A549 (cell line): ENCODE measurements around the gene MEST. TPM values are rescaled to one million over a fixed set of nuclear protein-coding genes. Genes with fewer than 3 reads are reported as not detected.

Experiments
- ATAC-seq, 2 experiments: fragments of 200-7000 bp in 1 of 2; fragments of >200 bp in 1 of 2; cut with Nextera tagmentation in 1 of 2; cut with Tn5 transposase in 1 of 2; 3 replicates each; pipeline versions ENCODE4 v1.8.0 to v1.9.1; 2018 to 2020; ENCODE audit warnings: mild to moderate bottlenecking in 1 of 2, moderate library complexity in 1 of 2
- CTCF ChIA-PET: fragments of 300-600 bp; sonication (Branson Sonifier 250); formaldehyde crosslinking; extraction: SDS; loops from one replicate; lab custom pipeline; 2021; ENCODE audit warnings: antibody characterized with exemption, inconsistent platforms; lab: Yijun Ruan, JAX
- POLR2A ChIA-PET: fragments of 350-600 bp; formaldehyde crosslinking; extraction: SDS; loops from one replicate; lab custom pipeline; 2021; ENCODE audit warnings: antibody characterized with exemption, inconsistent platforms; lab: Yijun Ruan, JAX
- DNase-seq, 2 experiments: peaks; one replicate each; pipeline versions ENCODE4 v3.0.0 to v3.0.0-alpha.2; 2011 to 2016; ENCODE audit warnings: low read depth in 1 of 2, low spot score in 1 of 2
- FAIRE-seq: peaks from 2 replicates; lab custom pipeline; 2011; peaks lifted over from hg19 to GRCh38; lab: Jason Lieb, UNC
- H3K27ac ChIP-seq, 2 experiments: fragments of >200 bp; sonication (Bioruptor Twin); formaldehyde crosslinking; 3 replicates each; pipeline ENCODE4 v1.5.1; 2016 to 2017
- H3K4me1 ChIP-seq: fragments of >200 bp; sonication (Bioruptor Twin); formaldehyde crosslinking; 3 replicates; pipeline ENCODE4 v1.6.1; 2016
- H3K4me2 ChIP-seq: fragments of >200 bp; sonication (Bioruptor Twin); formaldehyde crosslinking; 3 replicates; pipeline ENCODE4 v1.6.1; 2016
- H3K4me3 ChIP-seq: fragments of >200 bp; sonication (Bioruptor Twin); formaldehyde crosslinking; 3 replicates; pipeline ENCODE4 v1.5.1; 2016
- H3K9me3 ChIP-seq: fragments of >200 bp; sonication (Bioruptor Twin); formaldehyde crosslinking; 3 replicates; pipeline ENCODE4 v1.6.1; 2016
- BHLHE40 ChIP-seq: IDR thresholded peaks from 2 replicates; pipeline ENCODE4 v1.6.1; 2012; ENCODE audit warnings: low read depth, low read length, inconsistent platforms
- CBX2 ChIP-seq: fragments of 200-600 bp; sonication (generic); IDR thresholded peaks from 2 replicates; pipeline ENCODE4 v1.6.1; 2016; ENCODE audit warnings: low read depth, mild to moderate bottlenecking, borderline replicate concordance
- CBX8 ChIP-seq: fragments of 200-600 bp; sonication (generic); IDR thresholded peaks from 2 replicates; pipeline ENCODE4 v1.6.1; 2016
- EHF ChIP-seq: fragments of 250-450 bp; sonication (Bioruptor Pico); IDR thresholded peaks from 2 replicates; pipeline ENCODE4 v1.5.0; 2020; ENCODE audit warnings: mild to moderate bottlenecking
- EHMT2 ChIP-seq: fragments of 200-600 bp; sonication (generic); IDR thresholded peaks from 2 replicates; pipeline ENCODE4 v1.6.1; 2016; ENCODE audit warnings: antibody characterized with exemption, low read depth, mild to moderate bottlenecking, moderate library complexity
- ESRRA ChIP-seq: fragments of 150-350 bp; IDR thresholded peaks from 2 replicates; pipeline ENCODE4 v1.6.1; 2014; ENCODE audit warnings: mild to moderate bottlenecking, low read length, borderline replicate concordance
- FOXS1 ChIP-seq: fragments of 250-450 bp; sonication (Bioruptor Pico); IDR thresholded peaks from 2 replicates; pipeline ENCODE4 v1.5.0; 2020; ENCODE audit warnings: mild to moderate bottlenecking, moderate library complexity
- HDAC2 ChIP-seq: fragments of 200-600 bp; sonication (generic); IDR thresholded peaks from 2 replicates; pipeline ENCODE4 v1.6.1; 2016
- KDM1A ChIP-seq: fragments of 200-600 bp; sonication (generic); IDR thresholded peaks from 2 replicates; pipeline ENCODE4 v1.6.1; 2016; ENCODE audit warnings: low read depth, mild to moderate bottlenecking
- KDM5A ChIP-seq: fragments of 200-600 bp; sonication (generic); IDR thresholded peaks from 2 replicates; pipeline ENCODE4 v1.6.1; 2016; ENCODE audit warnings: antibody characterized with exemption, mild to moderate bottlenecking
- MAFK ChIP-seq: fragments of 450-650 bp; IDR thresholded peaks from 2 replicates; pipeline ENCODE4 v1.6.1; 2014; ENCODE audit not compliant: partially characterized antibody
- MYC ChIP-seq: IDR thresholded peaks from 2 replicates; pipeline ENCODE4 v1.6.1; 2012; ENCODE audit warnings: mild to moderate bottlenecking, inconsistent platforms, low read length, improper control_type of control experiment, borderline replicate concordance
- POLR2AphosphoS2 ChIP-seq: conservative IDR thresholded peaks from 2 replicates; pipeline ENCODE4 v1.6.1; 2012; ENCODE audit warnings: low read length, improper control_type of control experiment, inconsistent platforms
- ZC3H11A ChIP-seq: fragments of 450-650 bp; IDR thresholded peaks from 2 replicates; pipeline ENCODE4 v1.6.1; 2014; ENCODE audit warnings: antibody characterized with exemption, mild to moderate bottlenecking
- ZFP36 ChIP-seq: fragments of 450-650 bp; IDR thresholded peaks from 2 replicates; pipeline ENCODE4 v1.6.1; 2014; ENCODE audit warnings: borderline replicate concordance; ENCODE audit not compliant: partially characterized antibody
- WGBS: methylation state at CpG from one replicate; pipeline ENCODE4 v1.1.6; 2017; ENCODE audit errors: missing lambda C conversion rate; 5-methylcytosine and 5-hydroxymethylcytosine counted together
- polyA plus RNA-seq, 4 experiments: library from polyadenylated mRNA; depleted of rRNA in 3 of 4; stranded (reverse); fragments of >200 nt; fragmentation: RNase III in 1 of 4; extraction: RNeasy Plus Mini Kit Qiagen cat#74134 plus additional on column Dnase treatment in 1 of 4; gene quantifications; 2 replicates in 3 of 4; 3 replicates in 1 of 4; pipeline ENCODE4 v1.2.3, GENCODE V29; 2011 to 2017
- TF ChIP-seq, protein P1 (sequence below): fragments of >200 bp; sonication (Bioruptor Twin); formaldehyde crosslinking; IDR thresholded peaks from 3 replicates; pipeline ENCODE4 v1.6.1; 2016
- TF ChIP-seq, protein P2 (sequence below): IDR thresholded peaks from 2 replicates; pipeline ENCODE4 v1.6.1; 2012
- TF ChIP-seq, protein P3 (sequence below): IDR thresholded peaks from 2 replicates; pipeline ENCODE4 v1.6.1; 2012
- TF ChIP-seq, protein P4 (sequence below): fragments of 450-650 bp; IDR thresholded peaks from 2 replicates; pipeline ENCODE4 v1.6.1; 2014; ENCODE audit warnings: antibody characterized with exemption
- TF ChIP-seq, protein P5 (sequence below): fragments of 200-600 bp; sonication (generic); IDR thresholded peaks from 2 replicates; pipeline ENCODE4 v1.6.1; 2016; ENCODE audit warnings: antibody characterized with exemption, mild to moderate bottlenecking, moderate library complexity

The MEST gene
- polyA plus RNA-seq, 2 of the 4 experiments (the other 2 are of a cell fraction), result 31.2 to 85.1 TPM

DNA sequence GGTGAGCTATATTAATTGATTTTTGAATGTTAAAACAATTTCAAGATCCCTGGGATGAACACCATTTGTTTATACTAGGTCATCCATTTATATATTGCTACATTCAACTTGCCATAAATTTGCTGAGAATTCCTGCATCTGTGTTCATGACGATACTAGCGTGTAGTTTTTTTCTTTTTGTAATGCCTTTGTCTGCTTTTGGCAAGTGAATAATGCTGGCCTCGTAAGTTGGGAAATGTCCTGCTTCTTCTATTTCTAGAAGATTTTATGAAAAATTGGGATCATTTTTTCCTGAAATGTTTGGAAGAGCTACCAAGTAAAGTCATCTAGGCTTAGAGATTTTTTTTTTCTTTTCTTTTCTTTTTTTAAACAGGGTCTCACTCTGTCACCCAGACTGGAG is 12.9 kb upstream of the MEST start:
- no peak overlapping the region for H3K4me3 ChIP-seq
- ATAC-seq (no peak), DNase-seq (no peak), FAIRE-seq (no peak)
- ChIA-PET POLR2A (no interaction called here), CTCF (interaction anchor here (1.5 kb wide), 1 partner anchor 9 kb away, joined by 4 read pairs; no protein-coding TSS in a partner anchor)
- no peak overlapping the region for H3K27ac ChIP-seq
- TF ChIP-seq HDAC2 (no peak), ZC3H11A (no peak), KDM1A (no peak), EHF (CRISPR knock-in tag) (no peak), CBX8 (no peak), POLR2AphosphoS2 (no peak), EHMT2 (no peak), ESRRA (no peak), BHLHE40 (no peak), KDM5A (no peak)
- TF ChIP-seq, protein P1, sequence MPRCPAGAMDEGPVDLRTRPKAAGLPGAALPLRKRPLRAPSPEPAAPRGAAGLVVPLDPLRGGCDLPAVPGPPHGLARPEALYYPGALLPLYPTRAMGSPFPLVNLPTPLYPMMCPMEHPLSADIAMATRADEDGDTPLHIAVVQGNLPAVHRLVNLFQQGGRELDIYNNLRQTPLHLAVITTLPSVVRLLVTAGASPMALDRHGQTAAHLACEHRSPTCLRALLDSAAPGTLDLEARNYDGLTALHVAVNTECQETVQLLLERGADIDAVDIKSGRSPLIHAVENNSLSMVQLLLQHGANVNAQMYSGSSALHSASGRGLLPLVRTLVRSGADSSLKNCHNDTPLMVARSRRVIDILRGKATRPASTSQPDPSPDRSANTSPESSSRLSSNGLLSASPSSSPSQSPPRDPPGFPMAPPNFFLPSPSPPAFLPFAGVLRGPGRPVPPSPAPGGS, result no peak
- TF ChIP-seq, protein P2, sequence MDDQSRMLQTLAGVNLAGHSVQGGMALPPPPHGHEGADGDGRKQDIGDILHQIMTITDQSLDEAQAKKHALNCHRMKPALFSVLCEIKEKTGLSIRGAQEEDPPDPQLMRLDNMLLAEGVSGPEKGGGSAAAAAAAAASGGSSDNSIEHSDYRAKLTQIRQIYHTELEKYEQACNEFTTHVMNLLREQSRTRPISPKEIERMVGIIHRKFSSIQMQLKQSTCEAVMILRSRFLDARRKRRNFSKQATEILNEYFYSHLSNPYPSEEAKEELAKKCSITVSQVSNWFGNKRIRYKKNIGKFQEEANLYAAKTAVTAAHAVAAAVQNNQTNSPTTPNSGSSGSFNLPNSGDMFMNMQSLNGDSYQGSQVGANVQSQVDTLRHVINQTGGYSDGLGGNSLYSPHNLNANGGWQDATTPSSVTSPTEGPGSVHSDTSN, result no peak
- TF ChIP-seq, protein P3, sequence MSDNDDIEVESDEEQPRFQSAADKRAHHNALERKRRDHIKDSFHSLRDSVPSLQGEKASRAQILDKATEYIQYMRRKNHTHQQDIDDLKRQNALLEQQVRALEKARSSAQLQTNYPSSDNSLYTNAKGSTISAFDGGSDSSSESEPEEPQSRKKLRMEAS, result no peak
- TF ChIP-seq, protein P4, sequence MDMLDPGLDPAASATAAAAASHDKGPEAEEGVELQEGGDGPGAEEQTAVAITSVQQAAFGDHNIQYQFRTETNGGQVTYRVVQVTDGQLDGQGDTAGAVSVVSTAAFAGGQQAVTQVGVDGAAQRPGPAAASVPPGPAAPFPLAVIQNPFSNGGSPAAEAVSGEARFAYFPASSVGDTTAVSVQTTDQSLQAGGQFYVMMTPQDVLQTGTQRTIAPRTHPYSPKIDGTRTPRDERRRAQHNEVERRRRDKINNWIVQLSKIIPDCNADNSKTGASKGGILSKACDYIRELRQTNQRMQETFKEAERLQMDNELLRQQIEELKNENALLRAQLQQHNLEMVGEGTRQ, result no peak
- WGBS, result 76% methylated on average over 3 of the region's 3 CpGs
- H3K4me2 ChIP-seq, result no peak overlapping the region
- peaks cover 14% of the 10 kb centered on the region; the same call in 1 of the 3 replicates for H3K9me3 ChIP-seq
- no peaks in the 10 kb centered on the region for H3K4me1 ChIP-seq

DNA sequence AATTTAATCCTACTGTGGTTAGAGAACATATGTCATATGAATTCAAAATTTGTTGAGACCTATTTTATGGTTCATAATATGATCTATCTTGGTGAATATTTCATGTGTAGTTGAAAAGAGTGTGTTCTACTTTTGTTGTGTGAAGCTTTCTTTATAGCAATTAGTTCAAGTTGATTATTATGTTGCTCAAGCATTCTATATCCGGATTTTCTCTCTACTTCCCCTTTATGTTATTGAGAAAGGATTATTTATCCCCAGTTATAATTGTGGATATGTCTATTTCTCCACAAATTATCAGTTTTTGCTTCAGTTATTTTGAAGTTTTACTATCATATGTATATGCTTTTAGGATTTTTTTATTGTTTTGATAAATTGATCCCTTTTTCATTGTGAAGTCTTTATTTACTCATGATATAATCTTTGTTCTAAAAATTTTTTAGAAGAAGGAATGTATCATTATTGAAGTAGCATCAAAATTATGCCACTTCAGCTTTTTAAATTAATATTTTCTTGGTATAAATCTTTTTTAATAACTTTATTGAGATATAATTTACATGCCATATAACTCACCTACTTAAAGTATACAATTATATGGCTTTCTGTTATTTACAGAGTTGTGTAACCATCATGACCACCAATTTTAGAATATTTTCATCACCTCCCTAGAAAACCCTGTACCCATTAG is 12.0 kb upstream of the MEST start:
- ChIA-PET CTCF (interaction anchor here (1.5 kb wide), 1 partner anchor 8 kb away, joined by 4 read pairs; no protein-coding TSS in a partner anchor), POLR2A (no interaction called here)
- Histone ChIP-seq H3K4me3 (no peak overlapping the region), H3K4me2 (no peak overlapping the region), H3K9me3 (peaks cover 14% of the 10 kb centered on the region; the same call in 1 of the 3 replicates), H3K4me1 (no peaks in the 10 kb centered on the region), H3K27ac (no peak overlapping the region)
- no peak for FAIRE-seq
- ATAC-seq, result no peak
- DNase-seq, result no peak
- WGBS, result 2% methylated on average over 1 of the region's 1 CpG
- TF ChIP-seq FOXS1 (CRISPR knock-in tag), result no peak
- TF ChIP-seq HDAC2, result no peak
- TF ChIP-seq ESRRA, result no peak
- TF ChIP-seq MYC, result no peak
- TF ChIP-seq EHF (CRISPR knock-in tag), result no peak
- no peak for TF ChIP-seq KDM5A
- no peak for TF ChIP-seq ZFP36
- no peak for TF ChIP-seq CBX8
- TF ChIP-seq, protein P5, sequence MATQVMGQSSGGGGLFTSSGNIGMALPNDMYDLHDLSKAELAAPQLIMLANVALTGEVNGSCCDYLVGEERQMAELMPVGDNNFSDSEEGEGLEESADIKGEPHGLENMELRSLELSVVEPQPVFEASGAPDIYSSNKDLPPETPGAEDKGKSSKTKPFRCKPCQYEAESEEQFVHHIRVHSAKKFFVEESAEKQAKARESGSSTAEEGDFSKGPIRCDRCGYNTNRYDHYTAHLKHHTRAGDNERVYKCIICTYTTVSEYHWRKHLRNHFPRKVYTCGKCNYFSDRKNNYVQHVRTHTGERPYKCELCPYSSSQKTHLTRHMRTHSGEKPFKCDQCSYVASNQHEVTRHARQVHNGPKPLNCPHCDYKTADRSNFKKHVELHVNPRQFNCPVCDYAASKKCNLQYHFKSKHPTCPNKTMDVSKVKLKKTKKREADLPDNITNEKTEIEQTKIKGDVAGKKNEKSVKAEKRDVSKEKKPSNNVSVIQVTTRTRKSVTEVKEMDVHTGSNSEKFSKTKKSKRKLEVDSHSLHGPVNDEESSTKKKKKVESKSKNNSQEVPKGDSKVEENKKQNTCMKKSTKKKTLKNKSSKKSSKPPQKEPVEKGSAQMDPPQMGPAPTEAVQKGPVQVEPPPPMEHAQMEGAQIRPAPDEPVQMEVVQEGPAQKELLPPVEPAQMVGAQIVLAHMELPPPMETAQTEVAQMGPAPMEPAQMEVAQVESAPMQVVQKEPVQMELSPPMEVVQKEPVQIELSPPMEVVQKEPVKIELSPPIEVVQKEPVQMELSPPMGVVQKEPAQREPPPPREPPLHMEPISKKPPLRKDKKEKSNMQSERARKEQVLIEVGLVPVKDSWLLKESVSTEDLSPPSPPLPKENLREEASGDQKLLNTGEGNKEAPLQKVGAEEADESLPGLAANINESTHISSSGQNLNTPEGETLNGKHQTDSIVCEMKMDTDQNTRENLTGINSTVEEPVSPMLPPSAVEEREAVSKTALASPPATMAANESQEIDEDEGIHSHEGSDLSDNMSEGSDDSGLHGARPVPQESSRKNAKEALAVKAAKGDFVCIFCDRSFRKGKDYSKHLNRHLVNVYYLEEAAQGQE, result no peak
- no peak for TF ChIP-seq CBX2
- TF ChIP-seq MAFK, result no peak
